ENCODE results near the gene ARHGEF10L.

Gene ARHGEF10L

DNA sequence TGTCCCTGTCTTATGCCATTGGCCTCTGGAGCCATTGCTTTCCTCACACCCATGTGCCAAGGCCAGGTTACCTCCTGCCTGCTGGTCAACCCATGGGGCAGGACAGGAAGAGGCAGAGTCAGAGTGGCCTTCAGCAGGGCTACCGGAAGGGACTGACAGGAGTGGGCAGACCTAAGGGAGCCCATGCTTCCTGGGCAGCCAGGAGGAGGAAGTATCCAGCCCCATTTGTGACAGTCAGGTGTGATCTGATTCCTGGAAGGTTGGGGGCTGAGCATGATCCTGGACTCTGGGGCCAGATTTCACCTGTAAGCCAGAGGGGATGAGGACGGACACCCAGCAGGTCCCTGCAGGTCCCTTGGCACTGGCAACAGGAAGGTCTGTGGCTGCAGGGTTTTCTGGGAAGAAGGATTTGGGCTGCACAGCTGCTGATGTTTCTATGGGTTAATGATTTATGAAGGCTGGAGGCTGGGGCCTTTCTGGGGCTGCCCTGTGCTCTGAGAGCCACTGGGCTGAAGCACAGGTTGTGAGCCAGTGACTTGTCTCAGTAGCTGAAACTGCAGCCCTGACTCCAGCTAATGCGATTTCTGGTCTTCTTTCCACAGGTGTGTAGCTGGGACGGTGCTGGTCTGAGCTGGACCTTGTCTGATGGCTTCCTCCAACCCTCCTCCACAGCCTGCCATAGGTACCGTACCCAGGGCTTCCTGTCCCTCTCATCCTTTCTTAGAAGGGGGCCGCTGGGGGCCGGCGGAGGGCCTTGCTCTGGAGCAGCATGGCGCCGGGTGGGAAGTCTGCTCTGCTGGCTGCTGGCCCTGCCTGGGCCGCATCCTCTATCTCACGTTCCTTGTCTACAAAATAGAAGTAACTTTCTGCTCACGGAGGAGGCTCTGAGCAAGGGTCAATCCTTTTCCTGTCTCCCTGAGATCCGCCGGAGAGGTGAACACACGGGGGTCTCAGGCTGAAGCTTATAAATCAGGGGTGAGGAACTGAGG is 40.7 kb downstream of the ARHGEF10L start:
- no peak for TF ChIP-seq ZNF274 (IDR thresholded peaks at IDR 0.05; ENCODE audit: low read depth, low read length)
- no peak overlapping the region for H3K4me3 ChIP-seq (ENCODE audit: low read length)

DNA sequence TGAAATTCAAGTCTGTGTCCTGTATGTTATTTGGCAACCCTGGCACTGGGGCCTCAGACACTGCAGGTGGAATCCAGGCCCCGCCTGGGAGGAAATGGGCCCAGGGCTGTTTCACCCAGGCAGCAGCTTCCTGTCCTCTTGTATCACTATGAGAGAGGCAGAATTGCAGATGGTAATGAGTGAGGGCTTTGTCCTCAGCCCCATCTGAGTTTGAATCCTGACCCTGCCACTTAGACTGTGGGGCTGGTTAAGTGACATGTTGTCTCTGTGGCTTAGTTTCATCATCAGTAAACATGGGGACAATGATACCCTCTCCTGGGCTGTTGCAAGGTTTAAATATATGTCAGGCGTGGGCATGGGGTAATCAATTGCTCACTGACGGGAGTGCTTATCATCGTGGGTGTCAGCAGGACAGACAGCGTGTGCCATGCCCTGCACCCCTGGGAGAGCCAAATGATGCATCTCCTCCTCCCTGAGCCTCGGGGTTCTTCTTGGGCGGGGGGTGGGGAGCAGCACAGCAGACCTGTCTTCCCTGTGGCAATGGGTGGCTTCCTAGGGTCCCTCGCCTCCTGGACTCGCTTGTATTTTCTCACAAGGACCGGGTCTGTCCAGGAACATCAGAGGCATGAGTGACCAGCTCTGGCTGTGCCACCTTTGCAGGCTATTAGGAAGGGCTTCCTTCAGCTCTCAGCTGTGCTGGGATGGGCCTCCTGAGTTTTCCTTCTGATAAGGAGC is 42.1 kb downstream of the ARHGEF10L start:
- H3K4me3 ChIP-seq (ENCODE audit: low read length): no peak overlapping the region
- no peak for TF ChIP-seq ZNF274 (IDR thresholded peaks at IDR 0.05; ENCODE audit: low read depth, low read length)

DNA sequence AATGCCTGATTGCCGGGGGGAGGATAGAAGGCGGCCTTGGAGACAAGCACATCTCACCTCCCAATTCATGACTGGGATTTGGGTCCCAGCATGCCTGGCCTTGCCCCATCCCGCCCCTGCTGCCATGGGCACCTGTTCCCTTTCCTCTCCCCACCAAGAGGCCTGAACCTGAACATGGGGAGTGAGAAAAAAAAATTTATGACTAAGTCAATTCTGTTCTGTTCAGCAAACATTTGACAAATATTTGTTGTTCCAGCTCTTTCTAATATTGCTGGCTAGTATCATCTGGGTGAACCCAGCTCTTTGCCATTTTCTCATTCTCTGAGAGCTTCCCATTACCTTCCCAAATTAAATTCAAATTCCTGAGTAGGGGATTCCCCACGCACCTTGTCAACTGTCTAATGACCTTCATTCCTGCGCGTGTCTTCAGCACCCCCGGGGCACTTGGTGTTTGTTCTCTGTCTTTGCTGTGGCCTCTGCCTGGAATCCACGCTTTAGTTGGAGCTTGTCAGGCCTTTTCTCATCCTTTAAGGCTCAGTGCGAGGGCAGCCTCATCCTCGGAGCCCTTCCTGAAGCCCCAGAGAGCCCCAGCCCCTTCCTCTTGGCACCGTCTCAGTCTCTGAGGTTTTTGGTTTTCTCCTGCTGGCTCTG is 42.8 kb downstream of the ARHGEF10L start:
- H3K4me3 ChIP-seq (ENCODE audit: low read length): no peak overlapping the region

DNA sequence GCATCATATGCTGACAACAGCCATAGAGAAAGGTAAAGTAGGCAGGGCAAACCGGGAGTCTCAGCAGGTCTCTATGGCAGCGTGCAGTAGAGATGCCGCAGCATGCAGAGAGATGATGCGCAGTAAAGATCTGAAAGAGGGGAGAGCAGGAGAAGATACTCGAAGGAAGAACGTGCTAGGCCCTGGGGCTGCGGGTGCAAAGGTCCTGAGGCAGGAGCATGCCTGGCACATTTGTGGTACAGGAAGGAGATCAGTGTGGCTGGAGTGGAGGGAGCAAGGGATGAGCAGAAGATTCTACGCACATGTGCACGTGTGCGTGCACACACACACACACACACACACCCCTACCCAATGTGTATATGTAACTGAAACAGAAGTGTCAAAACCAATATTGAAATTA is 45.0 kb downstream of the ARHGEF10L start:
- H3K4me3 ChIP-seq (ENCODE audit: low read length): no peak overlapping the region

More for the DNA sequence above, 42.8 kb downstream of the ARHGEF10L start:
- no peak for TF ChIP-seq ZNF274 (IDR thresholded peaks at IDR 0.05; ENCODE audit: low read depth, low read length)

DNA sequence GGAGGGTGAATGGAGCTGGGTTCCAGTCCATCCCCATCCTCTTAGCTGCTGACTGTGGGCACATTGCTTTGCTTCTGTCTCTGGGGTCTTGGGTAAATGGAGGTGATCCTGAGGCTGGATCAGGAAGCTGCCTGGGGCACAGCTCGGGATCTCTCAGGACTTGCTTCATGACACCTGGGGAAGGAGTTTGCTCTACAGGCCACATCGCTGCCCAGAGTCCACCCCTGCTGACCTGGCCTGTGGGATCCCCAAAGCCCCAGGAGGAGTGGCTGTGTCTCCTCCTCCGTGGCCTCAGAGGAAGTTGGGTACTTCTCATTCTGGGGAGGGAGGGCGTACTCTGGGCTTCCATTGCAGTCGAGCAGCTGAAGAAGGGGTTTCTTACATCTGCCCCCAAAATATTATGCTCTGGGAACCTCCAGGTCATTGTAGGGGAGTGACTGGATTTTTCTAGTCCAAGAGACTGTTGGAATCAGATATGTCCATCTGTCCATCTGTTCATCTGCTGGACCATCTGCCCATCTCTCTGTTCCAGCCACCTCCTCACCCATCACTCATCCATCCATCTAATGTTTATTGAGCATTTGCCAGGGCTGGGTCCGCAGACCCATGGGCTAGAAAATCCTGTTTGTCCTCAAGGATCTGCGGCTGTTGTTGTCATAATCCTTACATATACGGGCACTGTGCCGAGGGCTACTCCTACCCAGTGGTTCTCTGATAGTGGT is 45.9 kb downstream of the ARHGEF10L start:
- no peak for TF ChIP-seq ZNF274 (IDR thresholded peaks at IDR 0.05; ENCODE audit: low read depth, low read length)
- H3K4me3 ChIP-seq (ENCODE audit: low read length): no peak overlapping the region

More for the DNA sequence above, 45.0 kb downstream of the ARHGEF10L start:
- no peak for TF ChIP-seq ZNF274 (IDR thresholded peaks at IDR 0.05; ENCODE audit: low read depth, low read length)

DNA sequence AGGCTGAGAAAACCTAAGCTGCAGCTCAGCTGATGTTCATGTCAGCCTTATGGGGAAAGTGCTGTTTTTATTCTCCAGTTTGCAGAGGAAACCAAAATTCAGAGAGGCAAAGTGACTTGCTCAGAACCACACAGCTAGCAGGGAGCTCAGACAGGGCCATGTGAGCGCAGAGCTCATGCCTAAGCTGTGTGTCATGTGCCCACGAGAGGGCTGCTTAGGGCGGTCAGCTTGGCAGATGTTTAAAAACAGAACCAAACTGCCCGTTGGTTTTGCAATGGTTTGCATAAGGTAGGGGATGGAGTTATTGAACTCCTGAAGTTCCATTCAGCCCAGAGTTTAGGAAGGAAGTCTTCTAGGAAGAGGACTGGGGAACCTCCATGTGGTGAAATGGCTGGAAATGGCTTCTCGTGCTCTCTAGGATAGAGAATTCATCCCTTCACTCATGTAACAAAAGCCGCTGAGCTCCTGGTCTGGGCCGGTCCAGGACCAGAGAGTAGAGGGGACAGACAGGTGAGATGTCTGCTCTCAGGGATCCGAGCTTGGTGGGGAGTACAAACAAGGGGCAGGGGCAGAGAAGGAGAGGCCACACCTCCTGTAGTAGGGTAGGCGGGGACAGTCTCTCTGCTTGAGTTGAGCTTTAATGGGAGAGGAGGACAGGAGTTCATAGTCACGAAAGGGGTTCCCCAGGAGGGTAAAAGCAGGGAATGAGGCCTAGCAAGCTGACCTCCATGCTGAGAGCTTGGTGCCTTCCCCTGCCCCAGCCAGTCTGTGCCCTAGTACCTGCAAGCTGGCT is 46.9 kb downstream of the ARHGEF10L start:
- H3K4me3 ChIP-seq (ENCODE audit: low read length): no peak overlapping the region
- TF ChIP-seq ZNF274 (IDR thresholded peaks at IDR 0.05; ENCODE audit: low read depth, low read length): no peak

DNA sequence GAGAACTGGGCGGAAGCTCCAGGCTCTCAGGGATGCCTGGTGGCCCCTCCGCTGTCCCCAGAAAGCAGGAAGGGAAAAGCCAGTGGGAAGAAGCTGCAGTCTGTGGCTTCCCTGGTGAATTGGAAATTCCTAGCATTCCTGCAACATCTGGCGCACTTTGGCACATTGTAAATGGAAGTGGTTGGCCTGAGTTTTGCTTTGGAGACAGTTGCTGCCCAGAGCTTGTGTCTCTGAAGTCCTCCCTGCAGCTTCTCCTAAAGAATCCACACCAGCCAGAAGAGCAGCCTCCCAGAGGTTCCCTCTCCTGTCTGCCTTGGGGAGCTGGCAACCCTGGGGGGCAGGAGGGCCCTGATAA is 48.2 kb downstream of the ARHGEF10L start:
- no peak for TF ChIP-seq ZNF274 (IDR thresholded peaks at IDR 0.05; ENCODE audit: low read depth, low read length)
- H3K4me3 ChIP-seq (ENCODE audit: low read length): no peak overlapping the region

DNA sequence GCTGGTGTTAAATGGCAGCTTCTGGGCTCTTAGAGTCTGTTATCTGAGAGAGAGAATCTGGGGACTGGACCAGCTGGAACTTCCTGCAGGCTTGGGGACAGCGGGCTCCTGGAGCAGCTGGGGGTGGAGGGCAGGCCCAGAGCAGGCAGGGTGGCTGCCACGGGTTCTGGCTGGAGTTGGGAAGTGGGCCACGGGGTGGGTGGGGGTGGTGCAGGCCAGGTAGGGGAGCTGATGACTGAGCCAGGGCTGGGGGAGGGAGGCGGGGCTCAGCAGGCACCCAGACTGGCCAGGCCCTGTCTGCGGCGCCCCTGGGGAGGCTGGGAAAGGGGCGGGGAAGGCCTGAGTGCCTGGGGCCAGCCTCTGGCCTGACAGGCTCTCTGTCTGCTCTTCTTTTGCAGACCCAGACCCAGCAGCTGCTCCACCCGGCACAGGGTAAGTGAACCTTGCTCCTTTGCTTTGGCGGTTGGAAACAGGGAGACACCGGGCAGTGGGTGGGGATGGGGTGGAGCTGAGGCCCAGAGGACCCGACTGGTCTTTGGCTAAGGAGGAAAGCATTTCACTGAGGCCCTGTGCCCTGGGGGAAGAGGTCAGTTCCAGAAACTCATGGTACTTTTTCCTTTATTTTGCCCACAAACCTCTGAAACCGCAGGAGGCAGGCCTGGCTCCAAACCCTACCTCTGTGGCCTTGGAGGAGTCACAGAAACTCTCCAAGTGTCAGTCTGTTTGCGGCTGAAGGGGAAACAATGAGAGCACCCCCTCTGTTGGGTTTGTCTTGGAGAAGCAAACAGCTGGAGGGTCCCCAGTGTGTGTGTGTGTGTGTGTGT is 48.8 kb downstream of the ARHGEF10L start:
- TF ChIP-seq ZNF274 (IDR thresholded peaks at IDR 0.05; ENCODE audit: low read depth, low read length): no peak
- H3K4me3 ChIP-seq (ENCODE audit: low read length): no peak overlapping the region

DNA sequence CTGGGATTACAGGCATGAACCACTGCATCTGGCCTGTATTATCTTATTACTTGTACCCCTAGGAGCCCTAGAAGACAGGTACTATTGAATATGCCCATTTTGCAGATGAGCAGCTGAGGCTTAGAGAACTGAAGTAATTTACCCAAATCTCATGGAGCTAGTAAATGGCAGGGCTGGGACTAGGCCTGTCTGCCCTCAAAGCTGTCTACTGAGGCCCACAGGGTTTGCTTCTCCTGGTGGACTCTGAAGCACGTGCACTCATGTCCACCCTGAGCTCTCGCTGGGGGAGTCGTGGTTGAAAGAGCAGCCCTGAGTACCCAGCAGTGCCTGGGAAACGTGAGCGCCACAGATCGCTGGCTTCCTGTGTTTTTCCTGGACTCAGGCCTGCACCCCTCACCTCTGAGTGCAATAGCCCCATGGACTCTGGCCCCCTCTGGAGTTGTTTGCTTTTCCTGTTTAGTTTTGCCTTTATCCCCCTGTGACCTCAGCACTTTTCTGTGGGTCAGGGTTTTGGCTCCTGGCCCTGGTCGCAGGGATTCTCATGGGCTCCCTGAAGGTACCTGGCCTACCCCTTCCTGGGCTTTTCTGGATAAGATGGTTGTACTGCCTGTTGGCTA is 52.4 kb downstream of the ARHGEF10L start:
- TF ChIP-seq ZNF274 (IDR thresholded peaks at IDR 0.05; ENCODE audit: low read depth, low read length): no peak
- no peak overlapping the region for H3K4me3 ChIP-seq (ENCODE audit: low read length)

DNA sequence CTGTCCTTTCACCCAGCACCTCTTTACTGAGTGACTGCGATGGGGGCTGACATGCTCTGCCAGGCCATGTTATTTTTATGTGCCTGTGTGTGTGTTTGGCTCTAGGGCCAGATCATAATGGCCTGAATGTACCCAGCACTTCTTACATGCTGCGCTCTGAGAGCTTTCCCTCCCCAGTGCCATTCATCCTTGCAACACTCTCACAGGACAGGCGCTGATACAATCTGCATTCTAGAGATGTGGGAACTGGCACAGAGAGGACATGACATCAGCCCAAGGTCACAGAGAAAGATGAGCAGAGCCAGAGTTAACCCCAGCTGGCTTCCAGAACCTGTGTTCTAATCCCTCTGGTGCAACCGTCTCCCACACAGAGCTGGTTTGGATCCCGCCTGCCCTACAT is 54.5 kb downstream of the ARHGEF10L start:
- no peak overlapping the region for H3K4me3 ChIP-seq (ENCODE audit: low read length)
- no peak for TF ChIP-seq ZNF274 (IDR thresholded peaks at IDR 0.05; ENCODE audit: low read depth, low read length)

DNA sequence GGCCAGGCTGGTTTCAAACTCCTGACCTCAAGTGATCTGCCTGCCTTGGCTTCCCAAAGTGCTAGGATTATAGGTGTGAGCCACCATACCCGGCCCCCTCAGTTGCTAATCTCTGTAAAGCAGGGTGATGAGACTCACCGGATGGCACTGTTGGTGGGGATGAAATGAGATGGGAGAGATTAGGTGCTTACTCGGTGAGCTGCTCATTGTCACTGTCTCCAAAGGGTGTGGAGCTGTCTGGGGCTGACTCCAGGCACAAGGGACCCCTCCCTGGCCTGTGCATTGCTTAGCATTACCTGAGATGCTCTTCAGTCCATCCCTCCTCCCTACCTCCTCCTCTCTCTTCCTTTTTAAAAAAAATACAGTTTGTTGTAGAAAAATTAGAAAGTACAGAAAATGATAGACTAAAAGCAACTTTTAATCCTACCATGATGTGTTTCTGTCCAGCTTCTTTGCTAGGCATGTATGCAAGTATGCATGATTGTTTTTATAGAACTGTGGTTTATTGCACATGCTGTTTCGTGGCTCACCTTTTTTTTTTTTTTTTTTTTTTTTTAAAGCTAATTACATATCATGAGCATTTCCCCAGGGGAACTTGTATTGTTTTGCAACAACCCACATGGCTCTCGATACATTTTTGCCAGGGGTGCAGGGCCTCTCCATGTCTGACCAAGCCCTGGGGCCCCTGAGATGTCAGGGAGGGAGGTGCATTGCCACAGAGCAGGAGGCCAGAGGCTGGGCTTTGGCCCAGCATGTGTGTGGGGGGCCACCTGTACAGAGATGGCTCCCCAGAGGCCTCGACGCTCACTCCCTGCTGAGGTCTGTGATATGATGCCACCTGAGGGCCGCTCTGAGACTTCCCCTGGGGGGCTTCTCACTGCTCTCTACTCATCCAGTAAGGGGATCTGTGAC is 55.4 kb downstream of the ARHGEF10L start:
- TF ChIP-seq ZNF274 (IDR thresholded peaks at IDR 0.05; ENCODE audit: low read depth, low read length): no peak

More for the DNA sequence above, 55.4 kb downstream of the ARHGEF10L start:
- H3K4me3 ChIP-seq (ENCODE audit: low read length): no peak overlapping the region
